ENCODE measurements around the gene AMDHD2. TPM values are rescaled to one million over a fixed set of nuclear protein-coding genes. Genes with fewer than 3 reads are reported as not detected.

The AMDHD2 gene
- total RNA-seq, 1 donor from 2014 or later: 53.4 TPM

- intact Hi-C loops (cut with DNase I): no loop called here
- TF ChIP-seq CTCF (IDR thresholded peaks at IDR 0.05): no peak
- Histone ChIP-seq H3K4me1 (peaks cover 23% of the 10 kb centered on the region), H3K4me3 (no peak overlapping the region), H3K27me3 (ENCODE audit: low read depth) (no peaks in the 10 kb centered on the region), H3K36me3 (peaks cover 79% of the 10 kb centered on the region), H3K9me3 (no peaks in the 10 kb centered on the region), H3K27ac (no peak overlapping the region)
- ATAC-seq (no peak), DNase-seq (no peak)
Measured at GRCh38 chr16:2524339-2524938, 4.3 kb downstream of the AMDHD2 start.

- no peak for TF ChIP-seq CTCF (IDR thresholded peaks at IDR 0.05)
- Histone ChIP-seq H3K9me3 (no peaks in the 10 kb centered on the region), H3K4me1 (peaks cover 15% of the 10 kb centered on the region), H3K27ac (peak overlapping the region; percentile 46), H3K27me3 (ENCODE audit: low read depth) (no peaks in the 10 kb centered on the region), H3K4me3 (no peak overlapping the region), H3K36me3 (peaks cover 82% of the 10 kb centered on the region)
- intact Hi-C loops (cut with DNase I): no loop called here
- ATAC-seq: peak; percentile 59 to 78
- peak; percentile 73 for DNase-seq
Measured at GRCh38 chr16:2526135-2526534, 6.0 kb downstream of the AMDHD2 start.

- ATAC-seq: no peak
- peak; percentile 46 for DNase-seq
- peaks cover 75% of the 10 kb centered on the region for H3K36me3 ChIP-seq
- no peak for TF ChIP-seq CTCF (IDR thresholded peaks at IDR 0.05)
- H3K4me3 ChIP-seq: no peak overlapping the region
- H3K27ac ChIP-seq: peak overlapping the region; percentile 46
- no peaks in the 10 kb centered on the region for H3K9me3 ChIP-seq
- H3K27me3 ChIP-seq (ENCODE audit: low read depth): no peaks in the 10 kb centered on the region
- intact Hi-C loops (cut with DNase I): no loop called here
- peaks cover 16% of the 10 kb centered on the region for H3K4me1 ChIP-seq
Measured at GRCh38 chr16:2527071-2527783, 7.1 kb downstream of the AMDHD2 start.

GRCh38 chr16:2527784-2528100 lies 7.6 kb downstream of the AMDHD2 start:
- intact Hi-C loops (cut with DNase I): no loop called here
- Histone ChIP-seq H3K36me3 (peaks cover 71% of the 10 kb centered on the region), H3K4me3 (no peak overlapping the region), H3K27me3 (ENCODE audit: low read depth) (no peaks in the 10 kb centered on the region), H3K27ac (no peak overlapping the region), H3K9me3 (no peaks in the 10 kb centered on the region), H3K4me1 (peaks cover 16% of the 10 kb centered on the region)
- ATAC-seq (no peak), DNase-seq (peak; percentile 45)
- TF ChIP-seq CTCF (IDR thresholded peaks at IDR 0.05): no peak

GRCh38 chr16:2528161-2529060 lies 8.2 kb downstream of the AMDHD2 start:
- H3K4me1 ChIP-seq: peaks cover 16% of the 10 kb centered on the region

More at GRCh38 chr16:2528161-2529060, 8.2 kb downstream of the AMDHD2 start:
- no peak for ATAC-seq
- Histone ChIP-seq H3K27ac (no peak overlapping the region), H3K4me3 (no peak overlapping the region), H3K36me3 (peaks cover 65% of the 10 kb centered on the region), H3K27me3 (ENCODE audit: low read depth) (no peaks in the 10 kb centered on the region), H3K9me3 (no peaks in the 10 kb centered on the region)
- peak; percentile 48 for DNase-seq
- intact Hi-C loops (cut with DNase I): no loop called here
- TF ChIP-seq CTCF (IDR thresholded peaks at IDR 0.05): no peak
